HCT116 (cell line): ENCODE data around the gene DSG1. TPM values are rescaled to one million over a fixed set of nuclear protein-coding genes. Genes with fewer than 3 reads are reported as not detected.

Experiments
- ATAC-seq: fragments of 200-7000 bp; cut with Tn5 transposase; 2 replicates; pipeline ENCODE4 v1.9.1; 2020; ENCODE audit warnings: mild to moderate bottlenecking, moderate library complexity
- BruUV-seq: library from RNA; stranded (reverse); fragments of 400-500 nt; replicated peaks from 2 replicates; lab custom pipeline; 2021; lab: Mats Ljungman, UMichigan
- CTCF ChIA-PET: fragments of 300-600 bp; sonication (Branson Sonifier 250); formaldehyde crosslinking; loops from one replicate; lab custom pipeline; 2021; ENCODE audit warnings: antibody characterized with exemption; lab: Charles Lee
- POLR2A ChIA-PET: fragments of 300-600, 350-600 bp; sonication (Branson Sonifier 250); formaldehyde crosslinking; loops from one replicate; lab custom pipeline; 2021; ENCODE audit warnings: antibody characterized with exemption; lab: Charles Lee
- RAD21 ChIA-PET, 2 experiments: fragments of 300-600 bp; sonication (Branson Sonifier 250); formaldehyde crosslinking; loops; one replicate each; lab custom pipeline; 2023; ENCODE audit warnings: low total read pairs in 2 of 2; ENCODE audit not compliant: uncharacterized antibody in 2 of 2, unreplicated experiment in 2 of 2, low non-redundant PET in 1 of 2; lab: Charles Lee
- DNase-seq: peaks from one replicate; pipeline ENCODE4 v3.0.0-alpha.2; 2010; ENCODE audit warnings: low read depth, low spot score
- H2AFZ ChIP-seq: fragments of 200-600 bp; shearing (Covaris generic), sonication (generic); 2 replicates; pipeline ENCODE4 v1.6.1; 2017; ENCODE audit warnings: low read depth, mixed run types, mixed read lengths, antibody characterized with exemption, low read length; ENCODE audit not compliant: poor library complexity, severe bottlenecking
- H3K27ac ChIP-seq: 2 replicates; pipeline ENCODE4 v1.5.1; 2012; ENCODE audit warnings: low read depth, low read length
- H3K27me3 ChIP-seq: fragments of 200-600 bp; sonication (generic); 2 replicates; pipeline ENCODE4 v1.6.1; 2016; ENCODE audit warnings: mixed run types, low read length, mixed read lengths; ENCODE audit not compliant: insufficient read depth
- H3K36me3 ChIP-seq, 2 experiments: fragments of 200-500 bp in 1 of 2; fragments of 200-600 bp in 1 of 2; sonication (Bioruptor generic) in 1 of 2; sonication (generic) in 1 of 2; 2 replicates each; pipeline versions ENCODE4 v1.5.1 to v1.6.1; 2014 to 2016; ENCODE audit warnings: low read length in 2 of 2, inconsistent platforms in 1 of 2, mixed read lengths in 1 of 2, mixed run types in 1 of 2; ENCODE audit not compliant: insufficient read depth in 2 of 2, control insufficient read depth in 1 of 2
- H3K4me1 ChIP-seq, 2 experiments: fragments of 200-600 bp in 1 of 2; sonication (generic) in 1 of 2; 2 replicates each; pipeline versions ENCODE4 v1.5.1 to v1.6.1; 2012 to 2017; ENCODE audit warnings: low read length in 2 of 2, inconsistent platforms in 1 of 2, mild to moderate bottlenecking in 1 of 2, mixed read lengths in 1 of 2, mixed run types in 1 of 2, moderate library complexity in 1 of 2; ENCODE audit not compliant: insufficient read depth in 2 of 2, control insufficient read depth in 1 of 2
- H3K4me2 ChIP-seq: fragments of 200-600 bp; sonication (generic); 2 replicates; pipeline ENCODE4 v1.6.1; 2017; ENCODE audit warnings: mixed run types, low read length, mixed read lengths
- H3K4me3 ChIP-seq, 2 experiments: fragments of 200-600 bp in 1 of 2; sonication (generic) in 1 of 2; replicated peaks in 1 of 2; 2 replicates each; pipeline ENCODE4 v1.5.1; 2011 to 2016; ENCODE audit warnings: low read length in 2 of 2, control low read depth in 1 of 2, low read depth in 1 of 2, mild to moderate bottlenecking in 1 of 2, mixed read lengths in 1 of 2, mixed run types in 1 of 2
- H3K79me2 ChIP-seq: fragments of 200-600 bp; sonication (generic); 2 replicates; pipeline ENCODE4 v1.6.1; 2017; ENCODE audit warnings: mild to moderate bottlenecking, mixed run types, low read length, moderate library complexity, mixed read lengths; ENCODE audit not compliant: insufficient read depth
- H3K9ac ChIP-seq: fragments of 200-600 bp; sonication (generic); 2 replicates; pipeline ENCODE4 v1.6.1; 2016; ENCODE audit warnings: low read length, mixed read lengths
- H3K9me2 ChIP-seq: fragments of 200-600 bp; sonication (generic), shearing (Covaris generic); 2 replicates; pipeline ENCODE4 v1.6.1; 2017; ENCODE audit warnings: mixed run types, mild to moderate bottlenecking, moderate library complexity; ENCODE audit not compliant: insufficient read depth
- H3K9me3 ChIP-seq, 2 experiments: fragments of 200-500 bp in 1 of 2; fragments of 200-600 bp in 1 of 2; sonication (Bioruptor generic) in 1 of 2; sonication (generic) in 1 of 2; 2 replicates each; pipeline ENCODE4 v1.6.1; 2014 to 2017; ENCODE audit warnings: low read length in 2 of 2, mixed read lengths in 2 of 2, inconsistent platforms in 1 of 2, low read depth in 1 of 2, mild to moderate bottlenecking in 1 of 2, mixed run types in 1 of 2, moderate library complexity in 1 of 2; ENCODE audit not compliant: control insufficient read depth in 1 of 2, insufficient read depth in 1 of 2
- H4K20me1 ChIP-seq: fragments of 200-600 bp; sonication (generic), shearing (Covaris generic); 2 replicates; pipeline ENCODE4 v1.6.1; 2017; ENCODE audit warnings: mixed run types, mild to moderate bottlenecking, moderate library complexity; ENCODE audit not compliant: insufficient read depth
- CBX3 ChIP-seq: IDR thresholded peaks from 2 replicates; pipeline ENCODE4 v1.6.1; 2012; ENCODE audit warnings: low read depth
- CEBPB ChIP-seq: IDR thresholded peaks from 2 replicates; pipeline ENCODE4 v1.6.1; 2012; ENCODE audit warnings: low read depth
- EGR1 ChIP-seq: IDR thresholded peaks from 2 replicates; pipeline ENCODE4 v1.6.1; 2012; ENCODE audit warnings: low read depth
- ELF1 ChIP-seq: IDR thresholded peaks from 2 replicates; pipeline ENCODE4 v1.6.1; 2012; ENCODE audit warnings: low read depth, borderline replicate concordance
- EZH2 ChIP-seq: fragments of 200-600 bp; sonication (generic); IDR thresholded peaks from 2 replicates; pipeline ENCODE4 v1.6.1; 2017; ENCODE audit warnings: antibody characterized with exemption, mixed run types
- EZH2phosphoT487 ChIP-seq: fragments of 200-600 bp; IDR thresholded peaks from 2 replicates; pipeline ENCODE4 v1.6.1; 2018; ENCODE audit warnings: antibody characterized with exemption, borderline replicate concordance
- POLR2A ChIP-seq: IDR thresholded peaks from 2 replicates; pipeline ENCODE4 v1.7.0; 2011; ENCODE audit warnings: borderline replicate concordance; ENCODE audit not compliant: insufficient read depth, insufficient read length; ENCODE audit errors: extremely low read depth
- RAD21 ChIP-seq: IDR thresholded peaks from 2 replicates; pipeline ENCODE4 v1.6.1; 2012; ENCODE audit warnings: low read depth, mild to moderate bottlenecking
- SP1 ChIP-seq: IDR thresholded peaks from 2 replicates; pipeline ENCODE4 v1.6.1; 2012; ENCODE audit warnings: low read depth
- TCF7L2 ChIP-seq: IDR thresholded peaks from 2 replicates; pipeline ENCODE4 v1.7.0; 2011; ENCODE audit warnings: borderline replicate concordance, inconsistent platforms; ENCODE audit not compliant: insufficient read depth, insufficient read length; ENCODE audit errors: extremely low read depth
- ZFX ChIP-seq: fragments of 450-650 bp; IDR thresholded peaks from 2 replicates; pipeline ENCODE4 v1.6.1; 2017
- intact Hi-C: fragments of 100-400 bp; cut with micrococcal nuclease; formaldehyde crosslinking; loops from 2 replicates; pipeline ENCODE4 v1.10.0; 2022
- total RNA-seq: library from RNA; stranded (reverse); gene quantifications from one replicate; pipeline ENCODE4 v1.2.1, GENCODE V29; 2021; ENCODE audit not compliant: unreplicated experiment
- TF ChIP-seq, protein P1 (sequence below): IDR thresholded peaks from 2 replicates; pipeline ENCODE4 v1.6.1; 2011; ENCODE audit warnings: mild to moderate bottlenecking, low read length, moderate library complexity; ENCODE audit not compliant: insufficient replicate concordance; ENCODE audit errors: extremely low read depth

DSG1 gene
- total RNA-seq, 1 experiment from 2014 or later = not detected

DNA sequence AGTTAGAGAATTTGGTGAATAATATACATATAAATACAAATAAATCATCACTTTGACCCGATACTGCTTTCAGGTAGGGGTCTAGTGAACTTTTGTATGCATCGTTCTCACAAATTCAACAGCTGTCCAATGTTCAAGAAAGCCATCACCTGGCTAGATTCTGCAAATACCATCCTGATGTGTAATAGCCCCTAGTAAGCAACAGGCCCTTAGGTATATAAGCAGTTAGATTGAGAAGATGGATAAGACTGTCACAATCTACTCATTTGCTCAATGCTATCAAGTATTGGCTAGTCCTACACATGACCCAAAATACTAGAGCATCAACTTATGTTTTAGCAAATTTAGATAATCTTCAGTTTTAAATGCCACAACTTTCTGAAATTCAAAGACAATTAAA, 20.7 kb upstream of the DSG1 start:
- BruUV-seq = no TSS peak
- CTCF ChIA-PET = no interaction called here
- Histone ChIP-seq H3K9me2 (no peaks in the 10 kb centered on the region), H3K27me3 (no peaks in the 10 kb centered on the region), H3K4me1 (no peaks in the 10 kb centered on the region), H2AFZ (no peak overlapping the region), H3K79me2 (no peaks in the 10 kb centered on the region), H3K9me3 (no peaks in the 10 kb centered on the region), H3K27ac (no peak overlapping the region), H3K4me3 (no peak overlapping the region), H3K9ac (no peak overlapping the region), H4K20me1 (no peaks in the 10 kb centered on the region), H3K36me3 (no peaks in the 10 kb centered on the region), H3K4me2 (no peak overlapping the region)
- DNase-seq = no peak
- no peak for ATAC-seq
- intact Hi-C loops = no loop called here
- RAD21 ChIA-PET = no interaction called here
- POLR2A ChIA-PET = no interaction called here
- TF ChIP-seq EZH2 (no peak), SP1 (no peak), CEBPB (no peak), EZH2phosphoT487 (no peak)
- TF ChIP-seq, protein P1, sequence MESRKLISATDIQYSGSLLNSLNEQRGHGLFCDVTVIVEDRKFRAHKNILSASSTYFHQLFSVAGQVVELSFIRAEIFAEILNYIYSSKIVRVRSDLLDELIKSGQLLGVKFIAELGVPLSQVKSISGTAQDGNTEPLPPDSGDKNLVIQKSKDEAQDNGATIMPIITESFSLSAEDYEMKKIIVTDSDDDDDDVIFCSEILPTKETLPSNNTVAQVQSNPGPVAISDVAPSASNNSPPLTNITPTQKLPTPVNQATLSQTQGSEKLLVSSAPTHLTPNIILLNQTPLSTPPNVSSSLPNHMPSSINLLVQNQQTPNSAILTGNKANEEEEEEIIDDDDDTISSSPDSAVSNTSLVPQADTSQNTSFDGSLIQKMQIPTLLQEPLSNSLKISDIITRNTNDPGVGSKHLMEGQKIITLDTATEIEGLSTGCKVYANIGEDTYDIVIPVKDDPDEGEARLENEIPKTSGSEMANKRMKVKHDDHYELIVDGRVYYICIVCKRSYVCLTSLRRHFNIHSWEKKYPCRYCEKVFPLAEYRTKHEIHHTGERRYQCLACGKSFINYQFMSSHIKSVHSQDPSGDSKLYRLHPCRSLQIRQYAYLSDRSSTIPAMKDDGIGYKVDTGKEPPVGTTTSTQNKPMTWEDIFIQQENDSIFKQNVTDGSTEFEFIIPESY = no peak

- peaks cover 0 to 13% of the 10 kb centered on the region in 2 experiments; a peak in 2 of 4 replicates for H3K4me1 ChIP-seq
- ChIA-PET POLR2A (no interaction called here), CTCF (no interaction called here), RAD21 (no interaction called here)
- H3K4me3 ChIP-seq = no peak overlapping the region
- H3K27me3 ChIP-seq = no peaks in the 10 kb centered on the region
- H3K36me3 ChIP-seq = no peaks in the 10 kb centered on the region
- H2AFZ ChIP-seq = no peak overlapping the region
- no peak overlapping the region for H3K4me2 ChIP-seq
- H3K27ac ChIP-seq = no peak overlapping the region
- DNase-seq (no peak), ATAC-seq (no peak)
- no peak overlapping the region for H3K9ac ChIP-seq
- BruUV-seq = no TSS peak
- no peaks in the 10 kb centered on the region for H3K79me2 ChIP-seq
- TF ChIP-seq TCF7L2 = no peak
- no peak for TF ChIP-seq ZFX
- no peak for TF ChIP-seq SP1
- no peak for TF ChIP-seq ELF1
- TF ChIP-seq CBX3 = no peak
- TF ChIP-seq POLR2A = no peak
- TF ChIP-seq EZH2phosphoT487 = no peak
- no peak for TF ChIP-seq EGR1
- TF ChIP-seq RAD21 = no peak
- TF ChIP-seq, all 23 proteins: peak for 0
- Histone ChIP-seq H3K9me3 (no peaks in the 10 kb centered on the region), H4K20me1 (no peaks in the 10 kb centered on the region), H3K9me2 (no peaks in the 10 kb centered on the region)
- intact Hi-C loops = no loop called here
Observed at GRCh38 chr18:31301201-31301655, 16.7 kb upstream of the DSG1 start.
